Nephron progenitor cell (in vitro differentiated cells): ENCODE results near the gene MAST2.
"Not testable (repeated sequence)": the region's sequence is repeated elsewhere in the genome, so short reads cannot be mapped to it uniquely, and the experiment has no call there.

Experiments used
- DNase-seq: peaks from one replicate; pipeline ENCODE4 v3.0.0; 2021
- H3K27ac Mint-ChIP-seq: 2 replicates; pipeline ENCODE4 v1.8.0; 2021; ENCODE audit warnings: mild to moderate bottlenecking, moderate library complexity, mixed read lengths
- H3K27me3 Mint-ChIP-seq: 2 replicates; pipeline ENCODE4 v1.8.0; 2021; ENCODE audit warnings: mild to moderate bottlenecking, low read depth, mixed read lengths; ENCODE audit not compliant: poor library complexity
- H3K36me3 Mint-ChIP-seq: 2 replicates; pipeline ENCODE4 v1.8.0; 2021; ENCODE audit warnings: low read depth, mixed read lengths
- H3K4me1 Mint-ChIP-seq: 2 replicates; pipeline ENCODE4 v1.8.0; 2021; ENCODE audit warnings: mixed read lengths
- H3K4me3 Mint-ChIP-seq: 2 replicates; pipeline ENCODE4 v1.8.0; 2021; ENCODE audit warnings: mild to moderate bottlenecking, moderate library complexity, mixed read lengths
- H3K9me3 Mint-ChIP-seq: 2 replicates; pipeline ENCODE4 v1.8.0; 2021; ENCODE audit warnings: mild to moderate bottlenecking, moderate library complexity, mixed read lengths
- TF ChIP-seq, protein P1 (sequence below): fragments of 200-600 bp; sonication (generic); IDR thresholded peaks from 2 replicates; pipeline ENCODE4 v1.5.0; 2021; ENCODE audit warnings: antibody characterized with exemption

The MAST2 gene

DNA sequence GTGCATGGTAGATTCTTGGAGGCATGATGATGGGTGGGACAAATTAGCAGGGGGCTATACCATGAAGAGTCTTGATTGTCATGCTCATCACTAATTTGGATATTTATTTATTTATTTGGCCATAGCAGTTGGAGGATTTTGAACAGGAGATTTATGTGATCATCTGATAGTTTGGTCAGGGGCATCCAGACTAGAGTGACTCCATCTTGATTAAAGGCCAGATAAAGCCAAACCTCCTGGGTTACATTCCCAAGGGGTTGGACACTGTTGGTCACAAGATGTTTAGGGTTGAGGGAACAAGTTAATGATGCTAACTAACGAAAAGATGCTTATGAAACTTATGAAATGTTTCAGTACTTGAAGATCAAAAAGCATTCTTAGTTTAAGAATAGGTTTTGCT, 139.8 kb downstream of the MAST2 start:
- no peak overlapping the region for H3K4me3 Mint-ChIP-seq
- DNase-seq = no peak
- peaks cover 4% of the 10 kb centered on the region for H3K27me3 Mint-ChIP-seq
- no peaks in the 10 kb centered on the region for H3K4me1 Mint-ChIP-seq
- H3K27ac Mint-ChIP-seq = peak overlapping the region; percentile 38
- peaks cover 29% of the 10 kb centered on the region for H3K9me3 Mint-ChIP-seq
- H3K36me3 Mint-ChIP-seq = peaks cover 30% of the 10 kb centered on the region
- TF ChIP-seq, protein P1, sequence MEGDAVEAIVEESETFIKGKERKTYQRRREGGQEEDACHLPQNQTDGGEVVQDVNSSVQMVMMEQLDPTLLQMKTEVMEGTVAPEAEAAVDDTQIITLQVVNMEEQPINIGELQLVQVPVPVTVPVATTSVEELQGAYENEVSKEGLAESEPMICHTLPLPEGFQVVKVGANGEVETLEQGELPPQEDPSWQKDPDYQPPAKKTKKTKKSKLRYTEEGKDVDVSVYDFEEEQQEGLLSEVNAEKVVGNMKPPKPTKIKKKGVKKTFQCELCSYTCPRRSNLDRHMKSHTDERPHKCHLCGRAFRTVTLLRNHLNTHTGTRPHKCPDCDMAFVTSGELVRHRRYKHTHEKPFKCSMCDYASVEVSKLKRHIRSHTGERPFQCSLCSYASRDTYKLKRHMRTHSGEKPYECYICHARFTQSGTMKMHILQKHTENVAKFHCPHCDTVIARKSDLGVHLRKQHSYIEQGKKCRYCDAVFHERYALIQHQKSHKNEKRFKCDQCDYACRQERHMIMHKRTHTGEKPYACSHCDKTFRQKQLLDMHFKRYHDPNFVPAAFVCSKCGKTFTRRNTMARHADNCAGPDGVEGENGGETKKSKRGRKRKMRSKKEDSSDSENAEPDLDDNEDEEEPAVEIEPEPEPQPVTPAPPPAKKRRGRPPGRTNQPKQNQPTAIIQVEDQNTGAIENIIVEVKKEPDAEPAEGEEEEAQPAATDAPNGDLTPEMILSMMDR = no peak

GRCh38 chr1:45945426-45945825, 142.0 kb downstream of the MAST2 start:
- TF ChIP-seq, protein P1 = no peak
- H3K27ac Mint-ChIP-seq = no peak overlapping the region

GRCh38 chr1:45949462-45949861, 146.1 kb downstream of the MAST2 start:
- H3K9me3 Mint-ChIP-seq = peaks cover 21% of the 10 kb centered on the region

More at GRCh38 chr1:45945426-45945825, 142.0 kb downstream of the MAST2 start:
- Mint-ChIP-seq H3K36me3 (peaks cover 29% of the 10 kb centered on the region), H3K9me3 (peaks cover 33% of the 10 kb centered on the region), H3K4me1 (no peaks in the 10 kb centered on the region), H3K4me3 (no peak overlapping the region), H3K27me3 (peaks cover 4% of the 10 kb centered on the region)
- no peak for DNase-seq

GRCh38 chr1:45952072-45952471, 148.7 kb downstream of the MAST2 start:
- TF ChIP-seq, protein P1 = no peak
- peaks cover 23% of the 10 kb centered on the region for H3K36me3 Mint-ChIP-seq
- H3K9me3 Mint-ChIP-seq = peaks cover 18% of the 10 kb centered on the region

More at GRCh38 chr1:45949462-45949861, 146.1 kb downstream of the MAST2 start:
- H3K4me3 Mint-ChIP-seq, DNase-seq, H3K27me3 Mint-ChIP-seq, H3K27ac Mint-ChIP-seq: not testable (repeated sequence)
- Mint-ChIP-seq H3K4me1 (peaks cover 26% of the 10 kb centered on the region), H3K36me3 (peaks cover 26% of the 10 kb centered on the region)

DNA sequence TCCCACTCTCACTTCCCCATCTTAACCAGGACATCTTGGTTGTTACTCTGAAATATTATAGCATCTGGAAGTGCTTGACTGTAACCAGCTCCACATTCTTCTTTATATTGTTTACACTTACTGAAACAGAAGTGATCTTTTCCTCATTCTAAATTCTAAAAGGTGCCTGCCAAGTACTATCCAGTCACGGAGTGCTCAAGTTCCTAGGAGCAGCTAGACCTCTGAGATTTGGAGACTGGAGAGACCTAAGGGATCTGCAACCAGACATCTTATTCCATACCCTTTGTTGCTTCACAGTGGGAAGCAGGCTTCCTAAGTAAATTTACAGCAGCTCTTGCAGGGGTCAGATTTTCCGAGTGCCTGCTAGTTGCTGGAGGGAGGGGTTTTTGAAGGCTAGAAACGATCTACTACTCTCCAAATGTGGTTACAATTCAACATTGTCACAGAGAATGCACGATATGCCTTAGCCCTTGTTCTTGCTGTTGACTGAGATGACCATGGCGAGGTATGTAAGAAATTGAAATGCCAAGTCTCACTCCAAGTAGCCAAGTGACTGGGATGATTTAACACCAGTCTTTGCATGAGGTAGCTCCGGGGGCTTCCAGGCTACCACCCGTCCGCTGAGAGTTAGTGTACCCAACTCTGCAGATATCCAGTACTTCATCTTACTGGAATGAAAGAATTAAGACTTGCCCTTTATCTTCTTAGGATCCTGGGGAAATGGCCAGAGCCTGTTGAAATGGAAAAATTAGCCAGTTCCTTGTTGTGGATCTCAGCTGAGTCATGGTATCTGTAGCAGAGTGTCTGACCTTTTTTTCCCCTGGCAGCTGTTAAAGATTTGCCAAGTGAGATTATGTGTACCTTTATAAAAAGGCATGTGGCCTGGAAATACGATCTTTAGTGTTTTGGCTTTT, 150.8 kb downstream of the MAST2 start:
- H3K36me3 Mint-ChIP-seq = peaks cover 5% of the 10 kb centered on the region
- H3K9me3 Mint-ChIP-seq = peaks cover 1% of the 10 kb centered on the region
- H3K27me3 Mint-ChIP-seq = peaks cover 2% of the 10 kb centered on the region
- TF ChIP-seq, protein P1 = no peak
- DNase-seq = no peak
- H3K4me1 Mint-ChIP-seq = peaks cover 36% of the 10 kb centered on the region
- H3K27ac Mint-ChIP-seq = peak overlapping the region; percentile 91
- H3K4me3 Mint-ChIP-seq = peak overlapping the region; percentile 10

More at GRCh38 chr1:45952072-45952471, 148.7 kb downstream of the MAST2 start:
- Mint-ChIP-seq H3K4me3 (no peak overlapping the region), H3K27me3 (peaks cover 2% of the 10 kb centered on the region), H3K27ac (peak overlapping the region; percentile 11), H3K4me1 (peaks cover 31% of the 10 kb centered on the region)
- no peak for DNase-seq

DNA sequence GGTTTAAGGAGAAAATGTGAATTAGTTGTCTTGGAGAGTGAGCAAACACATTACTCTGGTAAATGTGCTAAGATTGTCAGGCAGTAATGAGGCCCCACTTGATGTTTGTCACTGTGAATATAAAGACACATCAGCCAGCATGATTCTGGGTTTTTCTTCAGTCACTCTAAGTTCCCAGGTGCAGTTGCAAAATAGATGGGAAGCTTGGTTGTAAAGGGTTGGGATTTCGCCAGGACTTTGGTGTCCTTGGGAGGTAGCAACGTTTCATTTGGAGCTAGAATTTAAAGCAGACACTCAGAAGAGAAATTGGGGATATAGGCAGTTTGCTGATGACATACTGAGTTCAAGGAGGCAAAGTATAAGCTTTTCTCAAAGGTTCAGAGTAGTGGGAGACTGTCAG, 154.3 kb downstream of the MAST2 start:
- TF ChIP-seq, protein P1 = no peak
- Mint-ChIP-seq H3K4me1 (peaks cover 28% of the 10 kb centered on the region), H3K36me3 (peaks cover 38% of the 10 kb centered on the region)

More for the DNA sequence above, 154.3 kb downstream of the MAST2 start:
- Mint-ChIP-seq H3K27me3 (no peaks in the 10 kb centered on the region), H3K27ac (no peak overlapping the region), H3K4me3 (no peak overlapping the region), H3K9me3 (peaks cover 9% of the 10 kb centered on the region)
- no peak for DNase-seq
